Ishikawa (cell line): ENCODE measurements around the gene ZMIZ1.

Experiments
- CEBPB ChIP-seq: IDR thresholded peaks from 2 replicates; pipeline ENCODE4 v1.6.1; 2012
- CREB1 ChIP-seq: IDR thresholded peaks from 2 replicates; pipeline ENCODE4 v1.6.1; 2012; ENCODE audit warnings: low read depth
- EGR1 ChIP-seq: IDR thresholded peaks from 2 replicates; pipeline ENCODE4 v1.6.1; 2012
- EP300 ChIP-seq: IDR thresholded peaks from 2 replicates; pipeline ENCODE4 v1.6.1; 2012; ENCODE audit warnings: borderline replicate concordance
- FOXM1 ChIP-seq: IDR thresholded peaks from 2 replicates; pipeline ENCODE4 v1.6.1; 2012; ENCODE audit warnings: low read depth, borderline replicate concordance
- NFIC ChIP-seq: IDR thresholded peaks from 2 replicates; pipeline ENCODE4 v1.6.1; 2012
- RAD21 ChIP-seq: IDR thresholded peaks from 2 replicates; pipeline ENCODE4 v1.6.1; 2012; ENCODE audit warnings: low read depth
- TAF1 ChIP-seq: IDR thresholded peaks from 2 replicates; pipeline ENCODE4 v1.6.1; 2012; ENCODE audit warnings: low read depth, mild to moderate bottlenecking
- TCF12 ChIP-seq: IDR thresholded peaks from 2 replicates; pipeline ENCODE4 v1.6.1; 2012; ENCODE audit warnings: low read depth
- TEAD4 ChIP-seq: IDR thresholded peaks from 2 replicates; pipeline ENCODE4 v1.6.1; 2012
- YY1 ChIP-seq: IDR thresholded peaks from 2 replicates; pipeline ENCODE4 v1.6.1; 2012; ENCODE audit warnings: low read depth
- ZBTB7A ChIP-seq: IDR thresholded peaks from 2 replicates; pipeline ENCODE4 v1.6.1; 2012; ENCODE audit warnings: low read depth
- TF ChIP-seq, protein P1 (sequence below): IDR thresholded peaks from 2 replicates; pipeline ENCODE4 v1.6.1; 2012
- TF ChIP-seq, protein P2 (sequence below): IDR thresholded peaks from 2 replicates; pipeline ENCODE4 v1.6.1; 2012
- TF ChIP-seq, protein P3 (sequence below): IDR thresholded peaks from 2 replicates; pipeline ENCODE4 v1.6.1; 2012; ENCODE audit warnings: low read depth, mild to moderate bottlenecking

The ZMIZ1 gene

DNA sequence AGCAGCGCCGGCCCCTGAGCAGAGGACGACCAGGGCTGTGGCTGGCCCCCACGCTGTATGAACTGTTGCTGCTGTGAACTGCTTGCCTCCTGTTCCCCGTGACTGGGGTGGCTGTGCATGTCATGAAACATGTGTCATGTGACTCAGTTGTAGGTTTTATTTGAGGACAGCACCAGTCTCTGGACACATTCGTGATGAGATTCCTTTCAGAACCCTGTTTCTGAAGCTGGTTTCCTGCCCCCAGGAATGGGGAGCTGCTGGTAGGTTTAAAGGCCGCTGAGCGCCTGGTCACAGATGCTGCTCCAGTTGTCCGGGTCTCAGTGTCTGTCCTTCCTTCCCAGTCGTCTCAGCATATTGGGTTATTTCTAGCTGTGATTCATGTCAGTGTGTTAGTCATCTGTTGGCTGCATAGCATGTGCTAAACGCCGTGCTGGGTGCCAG, 199.4 kb downstream of the ZMIZ1 start:
- no peak for TF ChIP-seq TCF12
- no peak for TF ChIP-seq EP300
- TF ChIP-seq, protein P1, sequence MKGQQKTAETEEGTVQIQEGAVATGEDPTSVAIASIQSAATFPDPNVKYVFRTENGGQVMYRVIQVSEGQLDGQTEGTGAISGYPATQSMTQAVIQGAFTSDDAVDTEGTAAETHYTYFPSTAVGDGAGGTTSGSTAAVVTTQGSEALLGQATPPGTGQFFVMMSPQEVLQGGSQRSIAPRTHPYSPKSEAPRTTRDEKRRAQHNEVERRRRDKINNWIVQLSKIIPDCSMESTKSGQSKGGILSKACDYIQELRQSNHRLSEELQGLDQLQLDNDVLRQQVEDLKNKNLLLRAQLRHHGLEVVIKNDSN: no peak
- no peak for TF ChIP-seq FOXM1
- no peak for TF ChIP-seq EGR1
- TF ChIP-seq RAD21: no peak
- TF ChIP-seq, protein P2, sequence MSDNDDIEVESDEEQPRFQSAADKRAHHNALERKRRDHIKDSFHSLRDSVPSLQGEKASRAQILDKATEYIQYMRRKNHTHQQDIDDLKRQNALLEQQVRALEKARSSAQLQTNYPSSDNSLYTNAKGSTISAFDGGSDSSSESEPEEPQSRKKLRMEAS: no peak
- no peak for TF ChIP-seq CEBPB

DNA sequence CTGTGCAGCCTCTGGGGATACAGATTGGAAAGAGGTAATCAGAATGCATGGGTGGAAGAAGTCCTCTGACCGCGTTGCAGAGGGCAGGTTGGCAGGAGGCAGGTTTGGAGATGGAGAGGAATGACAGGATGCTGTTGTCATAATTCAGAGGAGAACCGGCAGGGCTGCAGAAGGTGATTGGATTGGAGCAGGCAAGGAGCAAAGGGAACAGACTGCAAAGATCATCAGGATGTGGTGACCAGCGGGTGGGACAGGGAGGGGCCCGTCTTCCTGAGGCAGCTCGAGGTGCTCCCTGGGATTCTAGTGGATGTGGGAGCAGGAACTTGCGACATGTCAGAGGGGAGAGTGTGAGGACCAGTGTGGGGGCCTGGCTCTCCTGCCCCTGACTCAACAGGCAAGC, 200.0 kb downstream of the ZMIZ1 start:
- TF ChIP-seq, protein P2: no peak
- TF ChIP-seq, protein P1: no peak
- TF ChIP-seq CEBPB: no peak
- TF ChIP-seq EGR1: no peak
- TF ChIP-seq NFIC: no peak

DNA sequence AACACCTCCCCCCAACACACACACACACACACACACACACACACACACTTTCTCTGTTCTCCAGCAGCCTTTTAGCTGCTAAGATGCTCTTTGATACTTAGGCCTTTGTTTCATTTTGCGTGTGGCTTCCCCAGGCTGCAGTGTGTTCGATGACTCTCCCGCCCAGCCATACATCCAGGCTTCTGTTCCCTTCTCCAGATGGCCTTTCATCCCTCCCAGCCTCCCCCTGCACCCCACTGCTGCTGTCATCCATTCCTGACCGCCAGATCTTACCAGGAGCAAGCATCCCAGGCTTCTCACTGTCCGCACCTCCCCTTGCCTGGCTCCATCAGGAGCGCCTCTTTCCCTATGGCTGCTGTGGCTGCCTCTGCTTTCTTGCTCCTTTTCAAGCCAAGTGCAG, 200.7 kb downstream of the ZMIZ1 start:
- TF ChIP-seq TEAD4: no peak
- TF ChIP-seq EP300: no peak
- TF ChIP-seq, protein P1: no peak
- TF ChIP-seq FOXM1: no peak
- no peak for TF ChIP-seq EGR1
- TF ChIP-seq NFIC: no peak

DNA sequence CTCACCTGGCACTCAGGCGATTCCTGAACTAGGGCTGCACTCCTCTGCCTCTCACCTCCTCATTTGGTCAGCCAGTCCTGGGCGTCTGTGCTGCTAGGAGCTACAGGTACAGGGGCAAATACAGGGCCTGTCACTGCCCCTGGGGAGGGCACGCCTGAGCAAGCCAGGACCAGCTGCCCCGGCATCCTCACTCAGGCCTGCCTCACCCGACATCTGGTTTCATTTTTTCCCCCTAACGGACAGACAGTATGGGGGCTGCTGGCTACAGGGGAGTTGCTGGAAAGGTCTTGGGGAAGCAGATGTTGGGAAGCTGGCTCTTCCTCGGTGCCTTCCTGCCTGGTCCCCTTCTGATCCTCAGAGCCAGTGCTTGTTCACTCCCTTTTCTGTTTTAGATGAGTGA, 201.2 kb downstream of the ZMIZ1 start:
- TF ChIP-seq, protein P2: no peak
- TF ChIP-seq EGR1 (no peak), YY1 (no peak)

DNA sequence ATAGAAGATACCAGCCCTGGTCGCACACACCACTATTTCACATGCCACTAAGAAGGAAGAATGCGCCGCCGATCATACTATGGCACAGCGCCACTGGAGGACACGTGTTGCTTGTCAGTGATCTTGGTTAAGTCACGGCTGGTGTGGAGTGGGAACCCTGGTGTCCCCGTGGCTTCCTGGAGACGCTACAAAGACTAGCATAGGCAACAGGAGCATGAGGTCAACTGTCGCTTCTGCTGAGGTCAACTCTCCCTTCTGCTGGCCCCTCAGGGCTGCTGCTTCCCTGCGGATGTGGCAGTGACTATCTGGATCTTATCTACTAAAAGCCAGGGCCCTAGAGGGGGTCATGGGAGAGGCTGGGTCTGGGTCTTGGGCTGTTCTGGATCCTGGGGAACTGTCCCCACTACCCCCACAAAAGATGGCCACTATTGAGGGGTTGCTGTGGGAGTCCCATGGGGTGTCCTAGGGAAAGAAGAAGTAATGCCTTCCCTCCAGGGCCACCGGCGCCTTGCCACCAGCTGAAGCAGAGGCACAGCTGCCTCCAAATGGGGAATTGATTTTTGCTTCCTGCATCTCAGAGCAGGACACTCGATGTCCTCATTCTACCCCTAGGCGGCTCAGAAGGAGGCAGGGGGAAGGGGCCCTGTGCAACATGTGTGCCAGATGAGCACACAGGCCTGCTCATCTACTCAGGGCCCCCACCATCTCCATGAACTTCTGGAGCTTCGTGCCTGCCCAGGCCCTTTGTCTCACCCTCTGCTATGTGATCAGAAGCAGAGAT, 201.9 kb downstream of the ZMIZ1 start:
- no peak for TF ChIP-seq ZBTB7A
- no peak for TF ChIP-seq TEAD4
- TF ChIP-seq FOXM1: no peak
- no peak for TF ChIP-seq EP300
- TF ChIP-seq NFIC: no peak
- TF ChIP-seq, protein P3, sequence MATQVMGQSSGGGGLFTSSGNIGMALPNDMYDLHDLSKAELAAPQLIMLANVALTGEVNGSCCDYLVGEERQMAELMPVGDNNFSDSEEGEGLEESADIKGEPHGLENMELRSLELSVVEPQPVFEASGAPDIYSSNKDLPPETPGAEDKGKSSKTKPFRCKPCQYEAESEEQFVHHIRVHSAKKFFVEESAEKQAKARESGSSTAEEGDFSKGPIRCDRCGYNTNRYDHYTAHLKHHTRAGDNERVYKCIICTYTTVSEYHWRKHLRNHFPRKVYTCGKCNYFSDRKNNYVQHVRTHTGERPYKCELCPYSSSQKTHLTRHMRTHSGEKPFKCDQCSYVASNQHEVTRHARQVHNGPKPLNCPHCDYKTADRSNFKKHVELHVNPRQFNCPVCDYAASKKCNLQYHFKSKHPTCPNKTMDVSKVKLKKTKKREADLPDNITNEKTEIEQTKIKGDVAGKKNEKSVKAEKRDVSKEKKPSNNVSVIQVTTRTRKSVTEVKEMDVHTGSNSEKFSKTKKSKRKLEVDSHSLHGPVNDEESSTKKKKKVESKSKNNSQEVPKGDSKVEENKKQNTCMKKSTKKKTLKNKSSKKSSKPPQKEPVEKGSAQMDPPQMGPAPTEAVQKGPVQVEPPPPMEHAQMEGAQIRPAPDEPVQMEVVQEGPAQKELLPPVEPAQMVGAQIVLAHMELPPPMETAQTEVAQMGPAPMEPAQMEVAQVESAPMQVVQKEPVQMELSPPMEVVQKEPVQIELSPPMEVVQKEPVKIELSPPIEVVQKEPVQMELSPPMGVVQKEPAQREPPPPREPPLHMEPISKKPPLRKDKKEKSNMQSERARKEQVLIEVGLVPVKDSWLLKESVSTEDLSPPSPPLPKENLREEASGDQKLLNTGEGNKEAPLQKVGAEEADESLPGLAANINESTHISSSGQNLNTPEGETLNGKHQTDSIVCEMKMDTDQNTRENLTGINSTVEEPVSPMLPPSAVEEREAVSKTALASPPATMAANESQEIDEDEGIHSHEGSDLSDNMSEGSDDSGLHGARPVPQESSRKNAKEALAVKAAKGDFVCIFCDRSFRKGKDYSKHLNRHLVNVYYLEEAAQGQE: no peak
- TF ChIP-seq, protein P1: no peak
- TF ChIP-seq CEBPB: no peak
- TF ChIP-seq EGR1: no peak
- TF ChIP-seq RAD21: no peak
- no peak for TF ChIP-seq TCF12
- no peak for TF ChIP-seq YY1
- no peak for TF ChIP-seq CREB1
- no peak for TF ChIP-seq TAF1
- TF ChIP-seq, protein P2: no peak

DNA sequence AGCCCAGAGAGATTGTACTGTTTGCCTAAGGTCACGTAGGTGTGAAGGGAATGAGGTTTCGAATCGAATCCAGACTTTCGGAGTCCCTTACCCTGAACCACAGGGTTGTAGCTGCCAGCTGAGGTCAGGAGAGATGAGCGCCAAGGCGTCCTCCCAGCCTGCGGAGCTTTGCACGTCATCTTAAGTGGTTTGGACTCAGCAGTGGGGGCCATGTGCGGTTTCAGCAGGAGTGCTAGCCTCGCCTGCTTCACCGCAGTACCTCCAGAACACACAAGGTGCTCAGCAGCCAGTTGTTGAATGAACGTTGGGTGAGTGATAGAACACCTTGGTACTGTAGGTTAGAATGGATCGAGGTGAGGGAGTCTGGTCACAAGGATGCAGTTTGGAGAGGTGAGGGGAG, 203.6 kb downstream of the ZMIZ1 start:
- TF ChIP-seq CREB1 (no peak), EP300 (no peak), CEBPB (no peak), TAF1 (no peak), YY1 (no peak), RAD21 (no peak), NFIC (no peak), TCF12 (no peak), ZBTB7A (no peak), TEAD4 (no peak), FOXM1 (no peak), EGR1 (no peak)
- TF ChIP-seq, protein P3: no peak
- TF ChIP-seq, protein P1: no peak
- TF ChIP-seq, protein P2: no peak
